Measurements from ENCODE around the gene LINGO1. TPM values are rescaled to one million over a fixed set of nuclear protein-coding genes. Genes with fewer than 3 reads are reported as not detected.

LINGO1 gene
- polyA plus RNA-seq, 1 of the 3 experiments (the other 2 are of a cell fraction), result 0.56 TPM

- no peak for TF ChIP-seq TAF1 (IDR thresholded peaks at IDR 0.05; ENCODE audit: borderline replicate concordance, low read depth, low read length)
- no peak for TF ChIP-seq ZBTB33 (IDR thresholded peaks at IDR 0.05; ENCODE audit: borderline replicate concordance, low read depth)
- no peak for TF ChIP-seq GATA2 (CRISPR knock-in tag; IDR thresholded peaks at IDR 0.05)
- TF ChIP-seq RCOR1 (IDR thresholded peaks at IDR 0.05; ENCODE audit: low read length), result no peak
Measured at GRCh38 chr15:77582763-77583162, 49.9 kb downstream of the LINGO1 start (continued).

- Histone ChIP-seq H3K79me2 (ENCODE audit: insufficient read depth) (no peaks in the 10 kb centered on the region), H3K9me3 (no peaks in the 10 kb centered on the region), H3K4me1 (ENCODE audit: control insufficient read depth in 1 of 2, insufficient read depth in 2 of 2, low read depth in 1 of 2, low read length in 1 of 2) (peaks cover 0 to 32% of the 10 kb centered on the region in 2 experiments; a peak in 2 of 4 replicates), H3K27ac (ENCODE audit: low read depth in 2 of 2, low read length in 1 of 2) (no peak overlapping the region), H3K36me3 (replicated peaks in 1 of 2; ENCODE audit: control insufficient read depth in 1 of 2, insufficient read depth in 2 of 2, low read length in 1 of 2) (no peaks in the 10 kb centered on the region), H3K27me3 (ENCODE audit: insufficient read depth) (peaks cover 6% of the 10 kb centered on the region; the same call in 1 of the 2 replicates), H3K4me2 (no peak overlapping the region), H4K20me1 (ENCODE audit: insufficient read depth) (no peaks in the 10 kb centered on the region), H3K4me3 (ENCODE audit: low read depth in 2 of 2, low read length in 1 of 2) (no peak overlapping the region), H3K9ac (no peak overlapping the region), H3F3A (replicated peaks; ENCODE audit: insufficient read depth) (no peaks in the 10 kb centered on the region), H2AFZ (ENCODE audit: low read depth) (no peak overlapping the region), H3K9me2 (no peaks in the 10 kb centered on the region)
- ChIA-PET CTCF (interaction anchor here (0.7 to 1.6 kb wide), 3 partner anchors 37 to 51 kb away, joined by 3 to 6 read pairs (median 4); no protein-coding TSS in a partner anchor), POLR2A (no interaction called here)
- TF ChIP-seq RAD21 (IDR thresholded peaks at IDR 0.05; ENCODE audit: low read length) (no peak), CTCF (IDR thresholded peaks at IDR 0.05) (no peak), FOXJ3 (CRISPR knock-in tag; IDR thresholded peaks at IDR 0.05) (no peak), RFX5 (IDR thresholded peaks at IDR 0.05; ENCODE audit: low read length) (no peak), SMC3 (IDR thresholded peaks at IDR 0.05; ENCODE audit: low read depth, low read length) (no peak)
- DNase-seq, result no peak
- WGBS (ENCODE audit: low lambda C conversion rate), result 75% methylated on average over 14 of the region's 18 CpGs
Measured at GRCh38 chr15:77581896-77582569, 50.7 kb downstream of the LINGO1 start.

All from SK-N-SH (cell line).